HEK293 (cell line): ENCODE measurements around the gene FLACC1.

ENCODE experiments used
- ATF2 ChIP-seq: fragments of 450-650 bp; formaldehyde crosslinking; IDR thresholded peaks from 2 replicates; pipeline ENCODE4 v1.5.1; 2016; ENCODE audit warnings: missing biosample characterization, missing genetic modification characterization, low read depth
- CTCF ChIP-seq: fragments of 450-650 bp; formaldehyde crosslinking; IDR thresholded peaks from 2 replicates; pipeline ENCODE4 v1.5.1; 2016; ENCODE audit warnings: missing biosample characterization, missing genetic modification characterization
- YY1 ChIP-seq: fragments of 450-650 bp; formaldehyde crosslinking; IDR thresholded peaks from 2 replicates; pipeline ENCODE4 v1.5.1; 2018; ENCODE audit warnings: missing biosample characterization, missing genetic modification characterization
- ZNF157 ChIP-seq: fragments of 450-650 bp; formaldehyde crosslinking; IDR thresholded peaks from 2 replicates; pipeline ENCODE4 v1.5.1; 2016; ENCODE audit warnings: missing biosample characterization, missing genetic modification characterization
- ZNF292 ChIP-seq: fragments of 450-650 bp; formaldehyde crosslinking; IDR thresholded peaks from 2 replicates; pipeline ENCODE4 v1.5.1; 2016; ENCODE audit warnings: low read depth, missing biosample characterization, missing genetic modification characterization, borderline replicate concordance
- ZNF580 ChIP-seq: fragments of 450-650 bp; formaldehyde crosslinking; IDR thresholded peaks from 2 replicates; pipeline ENCODE4 v1.5.1; 2016; ENCODE audit warnings: missing biosample characterization, missing genetic modification characterization
- ZNF585B ChIP-seq: fragments of 450-650 bp; formaldehyde crosslinking; IDR thresholded peaks from 2 replicates; pipeline ENCODE4 v1.5.1; 2016; ENCODE audit warnings: missing biosample characterization, missing genetic modification characterization
- ZNF610 ChIP-seq: fragments of 450-650 bp; formaldehyde crosslinking; IDR thresholded peaks from 2 replicates; pipeline ENCODE4 v1.5.1; 2016; ENCODE audit warnings: missing biosample characterization, missing genetic modification characterization, borderline replicate concordance
- ZNF660 ChIP-seq: fragments of 450-650 bp; IDR thresholded peaks from 2 replicates; pipeline ENCODE4 v1.5.1; 2018; ENCODE audit warnings: missing biosample characterization, mild to moderate bottlenecking, missing genetic modification characterization
- ZSCAN5A ChIP-seq: fragments of 450-650 bp; formaldehyde crosslinking; IDR thresholded peaks from 2 replicates; pipeline ENCODE4 v1.5.1; 2016; ENCODE audit warnings: missing biosample characterization, missing genetic modification characterization

GRCh38 chr2:201402651-201403562 lies 45.8 kb upstream of the FLACC1 start:
- TF ChIP-seq ZNF660 (tag by site-specific recombination) (peak; percentile 23; the same call in 1 of the 2 replicates), YY1 (no peak), ZNF580 (tag by site-specific recombination) (no peak), ZNF292 (tag by site-specific recombination) (no peak), ZNF157 (tag by site-specific recombination) (no peak), ZNF585B (no peak), ZNF610 (tag by site-specific recombination) (no peak), ATF2 (tag by site-specific recombination) (no peak), CTCF (tag by site-specific recombination) (no peak), ZSCAN5A (tag by site-specific recombination) (no peak)
